Measurements from ENCODE around the gene FXYD2. TPM values are rescaled to one million over a fixed set of nuclear protein-coding genes. Genes with fewer than 3 reads are reported as not detected.

The FXYD2 gene
- total and polyA plus RNA-seq, 9 of the 15 experiments (the other 6 are each of a cell fraction or from before 2014, with no cell fraction given) = not detected

GRCh38 chr11:117819096-117820040 lies 5.2 kb downstream of the FXYD2 start:
- CTCF ChIA-PET (ENCODE audit: low intra/inter-chr PET ratio) = interaction anchor here (0.6 to 4.0 kb wide), 8 partner anchors 11 to 839 kb away, joined by 3 to 52 read pairs (median 4); partner anchors contain the start of gene SCN4B
- TF ChIP-seq CC2D1A (IDR thresholded peaks at IDR 0.05) (peak; percentile 65; the same call in 1 of the 2 replicates), CTBP1 (IDR thresholded peaks at IDR 0.05; ENCODE audit: borderline replicate concordance) (0 out of 2 replicates have a peak, but pooled peaks have one; percentile 29), STAT6 (CRISPR knock-in tag; IDR thresholded peaks at IDR 0.05) (no peak), CREB3L1 (IDR thresholded peaks at IDR 0.05; ENCODE audit: borderline replicate concordance, low read depth) (no peak), MAZ (CRISPR knock-in tag; conservative IDR thresholded peaks at IDR 0.05 in 1 of 2, IDR thresholded peaks at IDR 0.05 in 1 of 2) (peak in 1 of 2 experiments; percentile 62; a peak in 1 of 4 replicates), SMC3 (conservative IDR thresholded peaks at IDR 0.05; ENCODE audit: insufficient read depth, low read depth, low read length) (peak; percentile 91), ZNF589 (CRISPR knock-in tag; IDR thresholded peaks at IDR 0.05; ENCODE audit: low read depth) (no peak), RAD21 (CRISPR knock-in tag; conservative IDR thresholded peaks at IDR 0.05 in 1 of 2, IDR thresholded peaks at IDR 0.05 in 1 of 2) (peak; percentile 82 to 90), BMI1 (IDR thresholded peaks at IDR 0.05; ENCODE audit: low read length) (no peak)

More at GRCh38 chr11:117819096-117820040, 5.2 kb downstream of the FXYD2 start:
- FAIRE-seq = peak; percentile 92
- H2AFZ ChIP-seq (ENCODE audit: low read depth, low read length) = no peak overlapping the region
- intact Hi-C loops (cut with micrococcal nuclease) = loop anchor here (2.0 to 5.0 kb wide), 3 partner anchors 88 to 351 kb away; no protein-coding TSS in a partner anchor
- no peaks in the 10 kb centered on the region for H3K9me3 ChIP-seq (replicated peaks; ENCODE audit: control insufficient read depth, insufficient read depth, low read depth, low read length)
- in situ Hi-C loops (cut with MboI) = loop anchor here (5.0 kb wide), 2 partner anchors 128 to 228 kb away; no protein-coding TSS in a partner anchor
- peaks cover 13% of the 10 kb centered on the region for H4K20me1 ChIP-seq (replicated peaks; ENCODE audit: control insufficient read depth, insufficient read depth, low read length)
- no peak overlapping the region for H3K4me2 ChIP-seq (ENCODE audit: insufficient read depth, low read length)
- H3K36me3 ChIP-seq (ENCODE audit: control insufficient read depth, insufficient read depth, low read length) = no peaks in the 10 kb centered on the region
- 30% methylated on average over 10 of the region's 10 CpGs for WGBS (ENCODE audit: insufficient coverage, low coverage, missing lambda C conversion rate)
- BruUV-seq (replicated peaks) = no TSS peak
- H3K79me2 ChIP-seq (ENCODE audit: control insufficient read depth, insufficient read depth, low read length) = no peaks in the 10 kb centered on the region
- H3K4me3 ChIP-seq = no peak overlapping the region
- POLR2A ChIA-PET = interaction anchor here (0.6 to 1.2 kb wide), 3 partner anchors 10 to 356 kb away, joined by 3 to 4 read pairs (median 3); no protein-coding TSS in a partner anchor
- no peak overlapping the region for H3K9ac ChIP-seq (ENCODE audit: insufficient read depth in 1 of 2, low read depth in 2 of 2, low read length in 2 of 2)
- ATAC-seq = peak; percentile 84
- peak; percentile 59 to 83 (median 68) for DNase-seq (ENCODE audit: extremely low read depth in 1 of 4, low spot score in 3 of 4)
- H3K4me1 ChIP-seq (replicated peaks in 1 of 2; ENCODE audit: control insufficient read depth in 2 of 2, insufficient read depth in 2 of 2, low read length in 2 of 2) = peaks cover 0 to 35% of the 10 kb centered on the region in 2 experiments; a peak in 3 of 5 replicates
- H3K27ac ChIP-seq (ENCODE audit: extremely low read depth, low read depth, low read length) = no peak overlapping the region
- peaks cover 2% of the 10 kb centered on the region for H3K9me1 ChIP-seq (ENCODE audit: control insufficient read depth, insufficient read depth, low read length)
- peaks cover 7 to 29% of the 10 kb centered on the region in 2 experiments for H3K27me3 ChIP-seq (ENCODE audit: control insufficient read depth in 2 of 2, insufficient read depth in 2 of 2, low read length in 2 of 2)
